H1 (cell line): ENCODE data around the gene GYPC. TPM values are rescaled to one million over a fixed set of nuclear protein-coding genes. Genes with fewer than 3 reads are reported as not detected.
A peak's percentile ranks its signal among the peaks of the same experiment; 100 is the strongest.

Experiments
- CTCF ChIA-PET: fragments of 300-600 bp; sonication (Branson Sonifier 250); formaldehyde crosslinking; loops from one replicate; lab custom pipeline; 2021; ENCODE audit not compliant: partially characterized antibody; lab: Charles Lee
- POLR2A ChIA-PET: fragments of 300-600 bp; sonication (Branson Sonifier 250); formaldehyde crosslinking; loops from one replicate; lab custom pipeline; 2021; ENCODE audit warnings: inconsistent platforms; ENCODE audit not compliant: partially characterized antibody; lab: Charles Lee
- DNase-seq, 2 experiments: peaks; one replicate each; pipeline versions ENCODE4 v3.0.0 to v3.0.0-alpha.2; 2010 to 2022; ENCODE audit warnings: low spot score in 2 of 2, low read depth in 1 of 2, mixed read lengths in 1 of 2
- FAIRE-seq: peaks from 2 replicates; lab custom pipeline; 2011; peaks lifted over from hg19 to GRCh38; lab: Jason Lieb, UNC
- H2AFZ ChIP-seq: 2 replicates; pipeline ENCODE4 v1.8.1; 2012; ENCODE audit warnings: low read length, inconsistent platforms
- H2AK5ac ChIP-seq: 2 replicates; pipeline ENCODE4 v1.6.1; 2013; ENCODE audit warnings: low read depth, low read length
- H2BK120ac ChIP-seq: replicated peaks from 2 replicates; pipeline ENCODE3; 2013; ENCODE audit warnings: low read depth, low read length, inconsistent platforms
- H2BK12ac ChIP-seq: 2 replicates; pipeline ENCODE4 v1.6.1; 2013; ENCODE audit warnings: low read depth, low read length
- H2BK15ac ChIP-seq: 2 replicates; pipeline ENCODE4 v1.6.1; 2013; ENCODE audit warnings: low read length
- H2BK20ac ChIP-seq: 2 replicates; pipeline ENCODE4 v1.6.1; 2013; ENCODE audit warnings: low read length
- H2BK5ac ChIP-seq: 2 replicates; pipeline ENCODE4 v1.6.1; 2013; ENCODE audit warnings: low read depth, low read length
- H3K14ac ChIP-seq: 2 replicates; pipeline ENCODE4 v1.6.1; 2013; ENCODE audit warnings: inconsistent platforms; ENCODE audit not compliant: insufficient read length
- H3K18ac ChIP-seq: 2 replicates; pipeline ENCODE4 v1.6.1; 2013; ENCODE audit warnings: low read length; ENCODE audit errors: extremely low read depth
- H3K23ac ChIP-seq: 2 replicates; pipeline ENCODE4 v1.6.1; 2013; ENCODE audit warnings: inconsistent platforms; ENCODE audit not compliant: insufficient read length
- H3K23me2 ChIP-seq: 2 replicates; pipeline ENCODE4 v1.6.1; 2013; ENCODE audit warnings: low read depth, low read length
- H3K27ac ChIP-seq: 2 replicates; pipeline ENCODE4 v1.6.1; 2011; ENCODE audit warnings: low read depth, low read length, inconsistent platforms
- H3K27me3 ChIP-seq, 4 experiments: replicated peaks in 1 of 4; 1 replicate in 1 of 4; 2 replicates in 3 of 4; pipeline versions ENCODE4 v1.6.1 to v1.8.1; 2011 to 2013; ENCODE audit warnings: low read length in 3 of 4, mild to moderate bottlenecking in 3 of 4, inconsistent platforms in 2 of 4, mixed read lengths in 2 of 4, moderate library complexity in 1 of 4; ENCODE audit not compliant: control insufficient read depth in 3 of 4, insufficient read depth in 3 of 4; ENCODE audit errors: extremely low read depth in 1 of 4
- H3K36me3 ChIP-seq, 4 experiments: 2 replicates each; pipeline versions ENCODE4 v1.6.1 to v1.8.1; 2011 to 2013; ENCODE audit warnings: mild to moderate bottlenecking in 4 of 4, low read length in 3 of 4, moderate library complexity in 2 of 4, control low read depth in 1 of 4, inconsistent platforms in 1 of 4; ENCODE audit not compliant: insufficient read depth in 4 of 4, control insufficient read depth in 2 of 4
- H3K4ac ChIP-seq: replicated peaks from 2 replicates; pipeline ENCODE3; 2013; ENCODE audit warnings: low read length, low read depth, mixed read lengths, inconsistent platforms; ENCODE audit not compliant: insufficient read length
- H3K4me1 ChIP-seq, 4 experiments: replicated peaks in 1 of 4; 1 replicate in 1 of 4; 2 replicates in 3 of 4; pipeline versions ENCODE4 v1.6.1 to v1.8.1; 2011 to 2013; ENCODE audit warnings: low read length in 3 of 4, inconsistent platforms in 2 of 4, mixed read lengths in 1 of 4; ENCODE audit not compliant: insufficient read depth in 4 of 4, control insufficient read depth in 3 of 4
- H3K4me2 ChIP-seq, 2 experiments: 2 replicates each; pipeline versions ENCODE4 v1.6.1 to v1.8.1; 2011 to 2013; ENCODE audit warnings: low read depth in 2 of 2, low read length in 2 of 2, control low read depth in 1 of 2, inconsistent platforms in 1 of 2, mild to moderate bottlenecking in 1 of 2; ENCODE audit not compliant: insufficient read depth in 1 of 2
- H3K4me3 ChIP-seq, 4 experiments: fragments of 200-600, 300-600 bp in 1 of 4; sonication (generic), shearing (Covaris generic), sonication (Bioruptor Twin) in 1 of 4; 2 replicates each; pipeline versions ENCODE4 v1.5.1 to v1.8.1; 2011 to 2016; ENCODE audit warnings: low read length in 4 of 4, low read depth in 3 of 4, control low read depth in 2 of 4, inconsistent platforms in 2 of 4, mild to moderate bottlenecking in 2 of 4, mixed read lengths in 1 of 4, moderate library complexity in 1 of 4; ENCODE audit not compliant: insufficient read depth in 2 of 4; ENCODE audit errors: extremely low read depth in 1 of 4
- H3K56ac ChIP-seq: replicated peaks from 2 replicates; pipeline ENCODE3; 2013; ENCODE audit warnings: low read depth, mild to moderate bottlenecking, mixed read lengths, low read length, inconsistent platforms; ENCODE audit not compliant: insufficient read length
- H3K79me1 ChIP-seq: 2 replicates; pipeline ENCODE4 v1.6.1; 2013; ENCODE audit warnings: low read depth, low read length, control low read depth
- H3K79me2 ChIP-seq, 2 experiments: 2 replicates each; pipeline versions ENCODE4 v1.6.1 to v1.8.1; 2012 to 2013; ENCODE audit warnings: low read length in 2 of 2, mild to moderate bottlenecking in 2 of 2, inconsistent platforms in 1 of 2; ENCODE audit not compliant: insufficient read depth in 2 of 2, control insufficient read depth in 1 of 2
- H3K9ac ChIP-seq, 4 experiments: replicated peaks in 1 of 4; 1 replicate in 1 of 4; 2 replicates in 3 of 4; pipeline versions ENCODE4 v1.6.1 to v1.8.1; 2011 to 2013; ENCODE audit warnings: low read depth in 3 of 4, low read length in 3 of 4, control low read depth in 2 of 4, mild to moderate bottlenecking in 2 of 4, moderate library complexity in 2 of 4, inconsistent platforms in 1 of 4; ENCODE audit errors: extremely low read depth in 1 of 4
- H3K9me3 ChIP-seq, 2 experiments: 2 replicates each; pipeline versions ENCODE4 v1.6.1 to v1.8.1; 2012 to 2013; ENCODE audit warnings: mild to moderate bottlenecking in 2 of 2, moderate library complexity in 2 of 2, control low read depth in 1 of 2, inconsistent platforms in 1 of 2, low read depth in 1 of 2, low read length in 1 of 2, mixed read lengths in 1 of 2; ENCODE audit not compliant: insufficient read depth in 2 of 2
- H4K20me1 ChIP-seq, 2 experiments: replicated peaks in 1 of 2; 2 replicates each; pipeline versions ENCODE3 to v1.8.1; 2011 to 2013; ENCODE audit warnings: inconsistent platforms in 2 of 2, low read length in 2 of 2, mild to moderate bottlenecking in 1 of 2; ENCODE audit not compliant: insufficient read depth in 2 of 2, control insufficient read depth in 1 of 2
- H4K5ac ChIP-seq: 2 replicates; pipeline ENCODE4 v1.6.1; 2013; ENCODE audit warnings: low read length, low read depth, mixed read lengths, inconsistent platforms; ENCODE audit not compliant: insufficient read length
- H4K8ac ChIP-seq: 2 replicates; pipeline ENCODE4 v1.8.0; 2013; ENCODE audit warnings: mild to moderate bottlenecking, moderate library complexity, low read length, inconsistent platforms; ENCODE audit not compliant: insufficient read depth; ENCODE audit errors: extremely low read depth
- H4K91ac ChIP-seq: replicated peaks from 2 replicates; pipeline ENCODE3; 2013; ENCODE audit warnings: low read length, mixed read lengths, inconsistent platforms; ENCODE audit not compliant: insufficient read length
- CTBP2 ChIP-seq: IDR thresholded peaks from 2 replicates; pipeline ENCODE4 v1.7.0; 2011; ENCODE audit warnings: borderline replicate concordance, mild to moderate bottlenecking, moderate library complexity, mixed read lengths, low read length; ENCODE audit not compliant: insufficient read depth, insufficient read length
- HDAC6 ChIP-seq: IDR thresholded peaks from one replicate; pipeline ENCODE4 v1.7.1; 2012; ENCODE audit warnings: low read depth, mild to moderate bottlenecking, inconsistent platforms, low read length, moderate library complexity
- NANOG ChIP-seq: IDR thresholded peaks from 2 replicates; pipeline ENCODE4 v1.6.1; 2011; ENCODE audit warnings: low read length, low read depth, mild to moderate bottlenecking, inconsistent platforms; ENCODE audit not compliant: insufficient read depth, poor library complexity, severe bottlenecking
- SP1 ChIP-seq: IDR thresholded peaks from 2 replicates; pipeline ENCODE4 v1.6.1; 2011; ENCODE audit warnings: low read depth, low read length
- USF2 ChIP-seq: IDR thresholded peaks from 2 replicates; pipeline ENCODE4 v1.6.1; 2011; ENCODE audit warnings: low read length, improper control_type of control experiment
- WGBS, 2 experiments: shearing (Covaris generic) in 1 of 2; methylation state at CpG; one replicate each; pipeline versions ENCODE4 v1.1.6 to v1.1.7; 2013 to 2015; ENCODE audit warnings: low lambda C conversion rate in 2 of 2, mixed read lengths in 2 of 2, inconsistent platforms in 1 of 2, low coverage in 1 of 2, missing lambda C conversion rate in 1 of 2; ENCODE audit not compliant: insufficient replicate concordance in 2 of 2, insufficient coverage in 1 of 2, insufficient read length in 1 of 2; ENCODE audit errors: extremely low coverage in 1 of 2, missing lambda C conversion rate in 1 of 2; 5-methylcytosine and 5-hydroxymethylcytosine counted together
- polyA plus RNA-seq, 7 experiments: library from polyadenylated mRNA; depleted of rRNA in 3 of 7; stranded (reverse) in 5 of 7; unstranded in 2 of 7; fragments of >200 nt in 5 of 7; fragments of 200-250 nt in 2 of 7; gene quantifications; 1 replicate in 5 of 7; 2 replicates in 1 of 7; 4 replicates in 1 of 7; pipeline versions ENCODE4 v1.2.1 to v1.2.3, GENCODE V29; 2011 to 2013; ENCODE audit warnings: missing spikeins in 2 of 7, mixed read lengths in 2 of 7
- total RNA-seq: library from RNA; stranded (reverse); fragmentation: NEBNext Ultra II Directional; extraction: Animal tissue kit (Norgen Biotek cat#: 25700); gene quantifications from 2 replicates; pipeline ENCODE4 v1.2.1, GENCODE V29; 2021

Gene GYPC
- total and polyA plus RNA-seq, 2 of the 8 experiments (the other 6 are each of a cell fraction or from before 2014, with no cell fraction given): 26.8 to 53.6 TPM

GRCh38 chr2:126658905-126659561 lies 3.1 kb downstream of the GYPC start:
- Histone ChIP-seq H3K18ac (no peak overlapping the region), H3K79me1 (no peaks in the 10 kb centered on the region), H2BK5ac (no peak overlapping the region), H3K9me3 (no peaks in the 10 kb centered on the region), H2AK5ac (no peak overlapping the region), H2BK12ac (no peak overlapping the region), H3K4ac (no peak overlapping the region), H2BK20ac (peak overlapping the region; percentile 6; the same call in 1 of the 2 replicates), H2BK120ac (no peak overlapping the region), H3K9ac (no peak overlapping the region; a peak in 1 of 7 replicates), H4K20me1 (peaks cover 0 to 2% of the 10 kb centered on the region in 2 experiments), H3K4me1 (peaks cover 16 to 33% (median 21%) of the 10 kb centered on the region in 4 experiments), H2BK15ac (no peak overlapping the region), H3K23me2 (peaks cover 11% of the 10 kb centered on the region), H3K36me3 (no peaks in the 10 kb centered on the region), H3K27ac (no peak overlapping the region), H3K4me3 (no peak overlapping the region), H3K4me2 (no peak overlapping the region; a peak in 1 of 4 replicates), H4K5ac (no peak overlapping the region), H3K27me3 (peaks cover 0 to 10% (median 8%) of the 10 kb centered on the region in 4 experiments; a peak in 4 of 7 replicates), H3K79me2 (no peaks in the 10 kb centered on the region), H3K23ac (no peak overlapping the region), H4K91ac (peak overlapping the region; percentile 38), H3K56ac (no peak overlapping the region), H2AFZ (no peak overlapping the region)
- POLR2A ChIA-PET: no interaction called here
- CTCF ChIA-PET: interaction anchor here (0.9 kb wide), 1 partner anchor 11 kb away, joined by 4 read pairs; no protein-coding TSS in a partner anchor
- no peak for FAIRE-seq
- no peak for DNase-seq
- no peak for TF ChIP-seq SP1
- no peak for TF ChIP-seq NANOG
- no peak for TF ChIP-seq HDAC6
- TF ChIP-seq USF2: no peak
- TF ChIP-seq CTBP2: no peak
- TF ChIP-seq, all 59 proteins: peak for 0
- H3K14ac ChIP-seq: no peak overlapping the region
- 72% methylated on average over 10 of the region's 10 CpGs; no CpG with 5 or more reads in 1 of the 2 experiments for WGBS, 2 experiments
- H4K8ac ChIP-seq: no peak overlapping the region
